Stomach (tissue), 9 donors: ENCODE measurements around the gene SMAD3. TPM values are rescaled to one million over a fixed set of nuclear protein-coding genes. Genes with fewer than 3 reads are reported as not detected.
A peak's percentile ranks its signal among the peaks of the same experiment; 100 is the strongest.

Source experiments
- DNase-seq, 2 donors: peaks; one replicate each; pipeline versions ENCODE4 v3.0.0 to v3.0.0-alpha.2; 2013 to 2019
- H3K27ac ChIP-seq, 5 donors: fragments of 200-600 bp in 4 of 5; sonication (generic) in 4 of 5; one replicate each; pipeline ENCODE4 v1.5.1; 2013 to 2019; ENCODE audit warnings: mild to moderate bottlenecking in 1 of 5, moderate library complexity in 1 of 5
- H3K27me3 ChIP-seq, 3 donors: fragments of 200-600 bp; sonication (generic); one replicate each; pipeline ENCODE4 v1.5.1; 2017 to 2019; ENCODE audit warnings: mixed run types in 1 of 3
- H3K36me3 ChIP-seq, 4 donors: fragments of 200-600 bp; sonication (generic); 1 replicate in 3 of 4; 2 replicates in 1 of 4; pipeline ENCODE4 v1.5.1; 2016 to 2019
- H3K4me1 ChIP-seq, 4 donors: fragments of 200-600 bp; sonication (generic); one replicate each; pipeline ENCODE4 v1.5.1; 2016 to 2019
- H3K4me3 ChIP-seq, 4 donors: fragments of 200-600 bp; sonication (generic) in 3 of 4; one replicate each; pipeline ENCODE4 v1.5.1; 2016 to 2019; ENCODE audit warnings: mild to moderate bottlenecking in 1 of 4
- H3K9me3 ChIP-seq, 4 donors: fragments of 200-600 bp; sonication (generic); one replicate each; pipeline ENCODE4 v1.5.1; 2016 to 2019
- CTCF ChIP-seq, 7 experiments: fragments of 450-650 bp in 4 of 7; fragments of 200-600 bp in 3 of 7; sonication (generic) in 3 of 7; IDR thresholded peaks; one replicate each; pipeline ENCODE4 v1.5.1; 2016 to 2019; ENCODE audit warnings: antibody characterized with exemption in 7 of 7, control low read depth in 2 of 7, mild to moderate bottlenecking in 1 of 7
- EP300 ChIP-seq: sonication (generic); formaldehyde crosslinking; IDR thresholded peaks from one replicate; pipeline ENCODE4 v1.6.1; 2017; ENCODE audit warnings: antibody characterized with exemption
- POLR2A ChIP-seq, 4 donors: fragments of 450-650 bp; IDR thresholded peaks; one replicate each; pipeline ENCODE4 v1.6.1; 2016; ENCODE audit warnings: antibody characterized with exemption in 4 of 4, control low read depth in 2 of 4, mild to moderate bottlenecking in 1 of 4, moderate library complexity in 1 of 4
- POLR2AphosphoS5 ChIP-seq, 3 donors: sonication (generic); formaldehyde crosslinking; IDR thresholded peaks; one replicate each; pipeline ENCODE4 v1.6.1; 2016; ENCODE audit warnings: antibody characterized with exemption in 3 of 3
- WGBS, 5 donors: extraction: QIAGEN DNeasy Blood & Tissue Kit in 3 of 5; methylation state at CpG; one replicate each; pipeline versions ENCODE4 v1.1.5 to v1.1.7; 2013 to 2018; 5-methylcytosine and 5-hydroxymethylcytosine counted together
- intact Hi-C: fragments of 100-400 bp; cut with DNase I; formaldehyde crosslinking; loops from one replicate; pipeline ENCODE4 v1.15.1; 2023; ENCODE audit warnings: low total_unique reads
- polyA plus RNA-seq, 3 donors: library from polyadenylated mRNA; stranded (reverse); fragments of 200-250 nt; gene quantifications; one replicate each; pipeline ENCODE4 v1.2.3, GENCODE V29; 2013
- total RNA-seq, 5 donors: library from RNA; depleted of rRNA; stranded (reverse); fragments of >200 nt; gene quantifications; one replicate each; pipeline versions ENCODE4 v1.1.0 to v1.2.3, GENCODE V29; 2014 to 2016
- donor health status: healthy with polysubstance abuse.
- donor health status: Bipolar disorder and iron deficiency.
- donor health status: healthy.

Gene SMAD3
- total and polyA plus RNA-seq, 8 donors = 6.8 to 103 (median 27.5) TPM

GRCh38 chr15:67097930-67098740, 32.7 kb downstream of the SMAD3 start:
- peak in 1 of 2 donors; percentile 71 for DNase-seq
- Histone ChIP-seq H3K27me3 (no peaks in the 10 kb centered on the region), H3K4me3 (peak overlapping the region; percentile 3 to 16 (median 10)), H3K9me3 (no peaks in the 10 kb centered on the region), H3K27ac (peak overlapping the region; percentile 74 to 91 (median 86)), H3K4me1 (peaks cover 43 to 89% (median 77%) of the 10 kb centered on the region in 4 donors), H3K36me3 (peaks cover 0 to 22% (median 19%) of the 10 kb centered on the region in 4 donors)
- TF ChIP-seq POLR2A (IDR thresholded peaks at IDR 0.05) (no peak), CTCF (IDR thresholded peaks at IDR 0.05) (no peak), POLR2AphosphoS5 (IDR thresholded peaks at IDR 0.05) (peak in 1 of 3 donors; percentile 31), EP300 (no peak)
- intact Hi-C loops = no loop called here
- WGBS, 5 donors = 20 to 24% (median 22%) methylated on average over 12 to 14 of the region's 14 CpGs

- intact Hi-C loops = no loop called here
- H3K4me3 ChIP-seq = peak overlapping the region; percentile 3 to 16 (median 10)
- H3K27ac ChIP-seq = peak overlapping the region; percentile 74 to 91 (median 86)
- no peak for DNase-seq
- H3K9me3 ChIP-seq = no peaks in the 10 kb centered on the region
- H3K27me3 ChIP-seq = no peaks in the 10 kb centered on the region
- H3K4me1 ChIP-seq = peaks cover 47 to 89% (median 77%) of the 10 kb centered on the region in 4 donors
- WGBS, 5 donors = 46 to 64% (median 51%) methylated on average over 8 of the region's 8 CpGs
- H3K36me3 ChIP-seq = peaks cover 0 to 18% (median 13%) of the 10 kb centered on the region in 4 donors
- no peak for TF ChIP-seq POLR2A (IDR thresholded peaks at IDR 0.05)
- TF ChIP-seq CTCF (IDR thresholded peaks at IDR 0.05) = no peak
- TF ChIP-seq POLR2AphosphoS5 (IDR thresholded peaks at IDR 0.05) = no peak
- no peak for TF ChIP-seq EP300
Observed at GRCh38 chr15:67098768-67099282, 33.4 kb downstream of the SMAD3 start.

GRCh38 chr15:67100124-67100791, 34.9 kb downstream of the SMAD3 start:
- Histone ChIP-seq H3K4me3 (no peak overlapping the region), H3K27ac (peak overlapping the region in 3 of 5 donors; percentile 36 to 88 (median 54)), H3K4me1 (peaks cover 57 to 89% (median 79%) of the 10 kb centered on the region in 4 donors), H3K9me3 (no peaks in the 10 kb centered on the region), H3K36me3 (peaks cover 0 to 7% (median under 1%) of the 10 kb centered on the region in 4 donors), H3K27me3 (no peaks in the 10 kb centered on the region)
- 67 to 79% (median 75%) methylated on average over 5 of the region's 5 CpGs for WGBS, 5 donors
- no peak for DNase-seq
- intact Hi-C loops = no loop called here
- TF ChIP-seq EP300 = no peak
- TF ChIP-seq CTCF (IDR thresholded peaks at IDR 0.05) = no peak
- no peak for TF ChIP-seq POLR2A (IDR thresholded peaks at IDR 0.05)
- no peak for TF ChIP-seq POLR2AphosphoS5 (IDR thresholded peaks at IDR 0.05)

DNA sequence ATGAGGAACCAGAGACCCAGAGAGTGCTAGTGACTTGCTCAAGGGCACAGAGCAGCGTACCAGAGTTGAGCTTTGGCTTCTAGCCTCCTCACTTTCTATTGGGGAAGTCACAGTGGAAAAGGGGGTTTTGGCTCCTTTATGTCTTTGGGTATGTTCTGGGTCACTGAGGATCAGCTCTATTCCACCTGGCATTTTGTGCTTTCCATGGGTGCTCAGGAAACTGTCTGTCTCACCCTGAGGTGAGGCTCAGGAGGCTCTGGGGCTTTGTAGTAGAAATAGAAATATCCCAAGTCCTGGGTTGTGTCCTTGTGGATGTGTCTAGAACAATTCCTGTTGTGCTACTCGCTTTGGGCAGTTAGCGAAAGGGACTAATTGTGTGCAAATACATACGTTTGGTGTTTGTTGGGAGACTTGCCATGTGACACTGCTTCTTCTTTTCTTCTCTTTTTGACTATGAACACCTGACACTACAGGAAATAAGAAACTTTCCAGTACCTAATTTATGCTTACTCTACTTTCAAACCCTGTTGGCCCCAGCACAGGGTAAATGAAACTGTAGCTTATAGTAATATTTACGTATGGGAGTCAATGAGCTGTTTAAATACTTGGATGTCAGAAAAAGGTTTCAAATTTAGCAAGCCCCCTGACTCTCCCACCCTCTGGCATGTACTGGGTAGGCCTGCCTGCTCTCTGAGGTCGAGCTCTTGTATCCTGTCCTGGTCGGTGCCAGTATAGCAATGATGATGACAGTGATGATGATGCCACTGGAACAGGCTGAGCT, 35.6 kb downstream of the SMAD3 start:
- TF ChIP-seq CTCF (IDR thresholded peaks at IDR 0.05) = no peak
- TF ChIP-seq POLR2A (IDR thresholded peaks at IDR 0.05) = no peak
- TF ChIP-seq EP300 = no peak
- TF ChIP-seq POLR2AphosphoS5 (IDR thresholded peaks at IDR 0.05) = no peak
- H3K4me3 ChIP-seq = no peak overlapping the region
- intact Hi-C loops = no loop called here
- no peaks in the 10 kb centered on the region for H3K27me3 ChIP-seq
- peaks cover 64 to 96% (median 86%) of the 10 kb centered on the region in 4 donors for H3K4me1 ChIP-seq
- H3K36me3 ChIP-seq = peaks cover 0 to 2% (median 0%) of the 10 kb centered on the region in 4 donors
- H3K27ac ChIP-seq = peak overlapping the region in 3 of 5 donors; percentile 36 to 88 (median 54)
- WGBS, 5 donors = 65 to 76% (median 72%) methylated on average over 7 of the region's 7 CpGs
- DNase-seq = no peak
- no peaks in the 10 kb centered on the region for H3K9me3 ChIP-seq
